ENCODE measurements around the gene PHC3.

- no peak for TF ChIP-seq CTCF (IDR thresholded peaks at IDR 0.05)
- no peak for TF ChIP-seq POLR2AphosphoS5 (IDR thresholded peaks at IDR 0.05)
- TF ChIP-seq POLR2A (IDR thresholded peaks at IDR 0.05), result no peak
Measured at GRCh38 chr3:170225166-170225565, 43.6 kb upstream of the PHC3 start.
